Umbilical cord (tissue), 2 donors: ENCODE results near the gene LSAMP. TPM values are rescaled to one million over a fixed set of nuclear protein-coding genes. Genes with fewer than 3 reads are reported as not detected.
"Not testable (repeated sequence)": the region's sequence is repeated elsewhere in the genome, so short reads cannot be mapped to it uniquely, and the experiment has no call there.

Experiments used
- DNase-seq: peaks from one replicate; pipeline ENCODE4 v3.0.0-alpha.2; 2015; ENCODE audit warnings: low spot score
- total RNA-seq: library from RNA; depleted of rRNA; stranded (reverse); fragments of >200 nt; gene quantifications from one replicate; pipeline ENCODE4 v1.2.3, GENCODE V29; 2014; ENCODE audit warnings: low replicate concordance; ENCODE audit not compliant: insufficient read depth

The LSAMP gene
- total RNA-seq, 1 donor from 2014 or later: 20.5 TPM

DNA sequence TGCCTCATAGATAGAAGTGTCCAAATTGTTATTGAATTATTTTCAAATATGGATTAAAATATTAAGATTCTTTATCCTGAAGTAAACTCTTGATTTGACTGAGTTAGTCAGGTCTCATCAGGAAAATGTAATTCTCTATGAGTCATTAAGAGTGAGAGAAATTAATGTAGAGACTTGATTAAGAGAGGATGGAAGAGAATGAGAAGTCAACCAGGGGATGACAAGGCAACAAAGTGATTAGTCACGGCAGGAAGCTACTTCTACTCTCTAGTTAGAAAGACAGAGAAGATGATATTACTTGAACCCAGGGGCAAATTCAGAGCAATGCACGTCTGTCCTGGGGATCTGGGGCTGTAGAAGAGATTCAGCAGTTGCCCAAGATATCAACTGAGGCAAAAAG lies 202.5 kb downstream of the LSAMP start:
- DNase-seq: no peak

DNA sequence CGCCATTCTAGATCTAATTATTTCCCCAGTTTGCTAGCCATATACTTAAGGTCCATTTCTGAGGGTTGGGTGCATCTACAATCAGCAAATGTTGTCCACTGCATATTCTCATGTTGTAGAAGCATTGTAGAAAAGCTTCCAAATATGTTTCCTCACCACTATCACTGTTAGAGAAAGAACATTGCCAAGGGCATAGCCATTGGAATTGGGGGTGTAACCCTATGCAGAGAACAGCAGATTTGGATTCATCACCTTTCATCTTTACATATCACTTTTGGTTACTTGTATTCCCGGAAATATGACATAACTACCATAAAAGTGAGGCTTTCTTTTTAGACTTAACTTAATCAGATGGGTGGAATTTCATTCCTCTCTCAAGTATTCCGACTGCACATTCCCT lies 203.6 kb downstream of the LSAMP start:
- peak; percentile 44 for DNase-seq

DNA sequence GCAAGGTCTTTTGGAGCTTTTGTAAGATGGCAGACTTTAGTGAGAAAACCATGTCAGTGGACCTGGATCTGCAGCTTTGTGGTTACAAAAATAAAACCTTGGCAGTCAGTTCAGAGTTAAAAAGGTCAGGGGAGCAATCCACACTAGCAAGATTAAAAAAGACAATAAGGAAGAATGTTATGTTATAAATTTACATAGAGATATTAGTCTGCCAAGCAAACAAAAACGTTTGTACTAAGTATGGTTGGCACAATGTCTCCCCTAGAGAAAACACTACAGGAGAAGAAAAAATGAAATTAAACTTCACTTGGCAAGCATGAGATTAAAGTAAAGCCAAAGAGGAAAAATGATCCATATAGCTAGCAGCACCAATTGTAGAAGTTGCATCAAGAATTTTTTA lies 205.0 kb downstream of the LSAMP start:
- no peak for DNase-seq

DNA sequence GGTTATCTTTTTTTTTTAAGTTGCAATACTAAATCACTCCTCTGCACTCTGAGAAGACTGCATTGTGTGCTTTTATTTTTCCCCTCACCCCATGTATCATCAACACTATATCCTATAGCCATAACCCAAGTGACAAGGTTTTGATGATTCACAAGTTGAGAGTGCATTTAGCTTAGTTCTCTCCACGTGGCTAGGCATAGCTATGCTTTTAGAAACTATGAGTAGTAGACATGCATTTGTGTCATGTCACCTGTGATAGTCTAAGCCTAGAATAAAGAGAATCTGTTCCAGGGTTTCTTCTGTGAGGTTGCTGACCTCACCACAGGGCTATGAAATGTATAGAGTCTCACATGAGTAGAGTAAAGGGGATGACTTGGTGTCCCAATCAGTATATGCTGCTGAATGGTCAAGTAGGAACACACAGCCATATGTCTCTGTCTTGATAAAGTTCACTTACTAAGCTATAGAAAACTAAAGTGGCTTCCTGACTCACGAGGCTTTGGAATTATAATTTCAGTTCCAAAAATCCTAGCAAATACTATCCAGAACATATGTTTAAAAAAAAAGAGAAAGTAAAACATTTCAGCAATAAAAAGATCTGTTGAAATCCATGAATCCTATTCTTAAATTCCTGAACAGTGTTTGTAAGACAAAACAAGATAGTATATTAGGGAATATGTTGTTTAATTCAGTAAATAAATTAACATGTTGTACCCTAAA lies 206.3 kb downstream of the LSAMP start:
- peak; percentile 80 for DNase-seq

DNA sequence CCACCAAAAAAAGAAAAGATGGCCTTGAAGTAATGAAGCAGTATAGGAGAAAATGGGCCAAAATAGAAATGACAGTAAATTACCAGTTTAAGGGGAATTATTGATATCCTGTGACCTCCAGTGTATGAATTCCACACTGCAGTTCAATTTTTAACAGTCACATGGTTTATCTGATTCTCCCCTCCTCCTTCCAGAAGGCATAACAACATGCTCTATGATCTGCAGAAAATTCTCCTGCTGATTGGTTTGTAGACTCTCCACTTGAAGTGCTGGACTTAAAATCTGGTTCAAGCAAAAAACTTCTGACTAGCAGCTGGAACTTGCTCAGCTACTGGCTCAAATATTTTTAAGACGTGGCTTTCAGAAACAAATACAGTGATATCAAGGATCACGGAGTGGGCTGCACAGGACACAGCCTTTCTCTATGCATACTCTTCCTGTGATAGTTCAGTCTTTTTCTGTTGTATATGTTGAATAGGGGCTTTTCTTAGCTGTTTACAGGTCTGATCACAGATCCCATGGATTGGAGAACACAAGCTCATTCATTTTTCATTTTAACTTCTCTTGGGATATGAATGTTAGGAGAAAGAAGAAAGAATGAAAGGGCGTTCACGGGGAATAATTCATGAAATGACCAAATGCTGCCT lies 211.5 kb downstream of the LSAMP start:
- DNase-seq: peak; percentile 68

DNA sequence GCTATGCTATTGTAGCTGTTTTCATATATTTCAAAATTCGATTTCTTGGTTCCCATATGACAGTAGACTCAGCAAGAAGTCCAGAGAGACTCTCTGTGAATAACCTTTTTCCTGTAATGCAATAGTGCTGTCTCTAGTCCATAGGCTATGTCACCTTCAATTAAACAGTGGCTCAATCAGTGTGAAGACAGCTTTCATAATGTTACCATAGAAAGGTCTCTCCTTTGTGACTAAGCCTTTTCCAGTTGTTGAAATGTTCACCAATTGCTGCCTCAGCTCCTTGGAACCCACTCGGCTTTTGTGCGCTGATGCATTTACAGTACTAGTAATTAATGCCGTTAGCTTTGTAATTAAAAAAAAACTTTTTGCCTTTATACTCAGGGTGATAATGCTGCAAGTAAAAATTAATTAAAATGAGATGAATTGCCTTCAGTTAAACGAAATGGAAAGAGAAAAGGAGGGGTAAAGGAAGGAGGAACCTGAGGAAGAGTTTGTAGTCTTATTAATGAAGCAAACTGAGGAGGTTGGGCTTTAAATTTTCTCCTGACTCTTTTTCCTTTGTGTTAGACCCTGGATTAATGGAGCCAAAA lies 214.8 kb downstream of the LSAMP start:
- DNase-seq: no peak

DNA sequence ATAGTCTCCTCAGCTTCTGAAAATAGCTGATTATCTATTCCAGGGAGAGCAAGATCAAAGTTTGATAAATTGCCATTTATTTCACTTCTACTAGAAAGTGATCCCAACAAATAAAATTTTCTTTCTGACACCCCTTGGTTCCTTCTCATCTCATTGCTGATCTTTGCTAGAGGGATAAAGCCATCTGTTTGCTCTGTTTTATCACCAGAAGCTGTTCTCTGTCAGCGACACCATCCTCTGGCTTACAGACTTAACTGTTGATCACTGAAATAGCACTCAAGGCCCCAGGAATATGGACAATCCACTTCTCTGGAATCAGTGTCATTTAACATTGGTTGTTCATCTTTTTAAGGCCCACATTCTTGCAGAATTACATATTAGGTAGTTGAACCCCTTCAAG lies 219.0 kb downstream of the LSAMP start:
- peak; percentile 65 for DNase-seq

DNA sequence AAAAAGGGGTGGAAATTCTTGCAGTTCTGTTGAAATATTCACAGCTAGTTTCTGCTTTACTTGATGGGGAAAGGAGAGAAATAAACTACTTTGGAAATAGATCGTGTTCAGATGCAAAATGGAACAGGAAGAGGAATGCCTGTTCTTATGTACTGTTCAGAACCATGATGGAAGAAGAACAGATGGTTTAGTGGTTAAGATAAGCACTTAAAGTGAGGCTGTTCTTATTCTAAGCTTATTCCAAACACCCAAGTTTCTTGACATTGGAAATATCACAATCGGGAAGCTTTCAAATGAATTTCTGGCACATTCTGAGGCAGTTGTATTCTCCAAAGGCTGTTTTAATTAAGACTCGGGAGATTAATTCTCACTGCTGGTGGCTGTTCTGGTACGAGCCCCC lies 228.5 kb downstream of the LSAMP start:
- DNase-seq: peak; percentile 46

DNA sequence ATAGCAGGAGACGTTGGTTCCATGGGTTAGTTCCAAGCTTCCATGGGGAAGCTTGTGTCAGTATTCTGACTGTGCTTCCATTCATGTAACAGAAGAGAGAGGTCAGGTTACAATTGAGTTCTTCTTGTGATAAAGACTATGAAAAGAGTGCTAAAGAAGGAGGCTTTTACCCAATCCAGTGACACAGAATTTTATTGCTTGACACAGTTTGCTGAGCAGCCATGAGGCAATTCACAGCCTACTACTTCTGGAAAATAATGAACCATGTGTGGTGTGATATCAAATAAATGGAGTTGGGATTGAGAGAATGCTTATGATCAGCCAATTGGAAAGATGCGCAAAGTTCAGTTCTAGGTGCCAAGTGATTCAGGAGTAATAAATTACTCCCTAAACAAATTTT lies 233.4 kb downstream of the LSAMP start:
- no peak for DNase-seq

DNA sequence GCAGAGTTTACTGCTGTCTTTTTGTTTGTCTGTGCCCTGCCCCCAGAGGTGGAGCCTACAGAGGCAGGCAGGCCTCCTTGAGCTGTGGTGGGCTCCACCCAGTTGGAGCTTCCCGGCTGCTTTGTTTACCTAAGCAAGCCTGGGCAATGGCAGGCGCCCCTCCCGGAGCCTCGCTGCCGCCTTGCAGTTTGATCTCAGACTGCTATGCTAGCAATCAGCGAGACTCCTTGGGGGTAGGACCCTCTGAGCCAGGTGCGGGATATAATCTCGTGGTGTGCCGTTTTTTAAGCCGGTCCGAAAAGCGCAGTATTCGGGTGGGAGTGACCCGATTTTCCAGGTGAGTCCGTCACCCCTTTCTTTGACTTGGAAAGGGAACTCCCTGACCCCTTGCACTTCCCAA lies 236.5 kb downstream of the LSAMP start:
- not testable (repeated sequence) for DNase-seq

DNA sequence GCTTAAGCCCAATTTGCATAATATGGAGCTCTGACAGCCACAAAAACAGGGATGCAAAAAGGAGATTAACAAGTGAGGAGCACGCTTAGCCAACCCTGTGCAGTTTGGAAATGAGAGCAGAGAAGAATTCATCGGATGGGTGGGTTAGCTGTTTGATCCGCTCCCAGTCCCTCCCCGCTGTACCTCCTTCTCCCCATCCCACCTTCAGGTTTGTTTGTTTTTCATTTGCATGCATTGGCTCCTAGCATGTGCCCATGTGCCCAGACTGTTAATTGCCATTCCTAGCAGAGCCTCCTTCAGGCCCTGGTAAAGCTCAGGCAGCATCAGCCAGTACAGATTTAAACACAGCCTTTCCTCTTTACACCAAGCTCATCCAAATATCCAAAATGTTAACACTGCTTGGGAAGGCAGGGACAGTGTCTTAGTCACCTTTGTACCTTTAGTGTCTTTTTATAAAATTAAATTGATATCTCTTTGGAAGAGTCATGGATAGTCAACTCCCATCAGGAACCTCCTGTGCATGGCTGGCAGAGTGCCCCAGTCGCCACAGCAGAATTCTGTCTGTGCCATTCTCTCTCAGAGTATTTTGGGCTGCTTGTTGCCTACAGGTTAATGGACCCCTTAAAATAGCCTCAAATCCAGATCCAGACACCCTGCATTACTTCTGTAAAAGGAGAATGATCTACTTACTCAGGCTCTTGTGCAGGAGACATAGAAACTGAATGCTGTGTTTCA lies 244.2 kb downstream of the LSAMP start:
- DNase-seq: no peak

DNA sequence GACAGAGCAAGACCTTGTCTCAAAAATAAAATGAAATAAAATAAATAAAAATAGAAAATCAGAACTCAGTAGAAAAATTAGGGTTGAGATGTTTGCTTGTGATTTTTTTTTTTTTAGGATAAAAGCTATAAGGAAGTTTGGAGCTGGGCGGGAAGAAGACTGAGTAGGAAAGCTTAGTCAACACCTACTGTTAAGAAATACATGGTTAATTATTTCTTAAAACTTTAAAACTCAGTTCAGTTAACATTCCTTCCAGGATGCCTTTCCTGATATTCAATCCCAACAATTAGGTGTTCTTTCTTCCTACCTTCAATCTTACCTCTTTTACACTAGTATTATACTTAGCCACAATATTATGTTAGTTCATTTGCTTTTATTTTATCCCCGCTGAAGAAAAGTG lies 246.2 kb downstream of the LSAMP start:
- no peak for DNase-seq

DNA sequence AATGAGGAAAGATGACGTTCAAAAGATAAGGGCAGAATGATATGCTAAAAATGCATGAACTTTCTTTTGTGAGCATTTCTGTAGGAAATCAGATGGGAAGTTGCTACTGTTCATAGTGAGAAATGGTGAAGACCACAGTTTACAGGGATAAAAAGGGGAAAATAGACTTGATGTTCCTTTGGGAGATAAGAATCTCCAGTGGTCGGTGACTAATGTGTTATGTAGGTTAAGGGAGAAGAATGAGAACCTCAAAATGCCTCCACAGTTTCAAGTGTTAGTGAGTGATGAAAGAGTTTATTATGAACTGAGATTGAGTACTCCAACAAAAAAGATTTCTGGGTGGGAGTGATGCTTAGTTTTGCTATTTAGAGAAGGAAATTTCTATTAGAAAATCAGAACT lies 247.2 kb downstream of the LSAMP start:
- no peak for DNase-seq

DNA sequence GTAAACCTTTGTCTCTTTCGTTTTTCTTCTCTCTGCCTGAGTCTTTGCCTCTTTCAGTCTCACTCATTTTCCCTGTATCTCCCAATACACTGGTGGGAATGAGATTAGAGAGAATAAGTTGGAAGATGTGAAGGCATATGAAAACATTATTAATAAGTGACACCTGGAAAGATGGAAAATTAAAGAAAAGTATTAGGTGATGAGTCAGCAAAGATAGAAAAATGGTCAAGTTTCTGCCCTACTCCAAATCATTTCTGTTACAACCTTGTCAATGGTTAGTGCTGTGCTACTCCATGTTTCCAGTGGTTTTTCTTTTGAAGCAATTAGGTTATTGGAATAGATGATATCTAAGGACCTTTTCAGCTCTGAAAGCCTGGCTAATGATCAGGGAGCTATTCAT lies 252.8 kb downstream of the LSAMP start:
- DNase-seq: no peak

DNA sequence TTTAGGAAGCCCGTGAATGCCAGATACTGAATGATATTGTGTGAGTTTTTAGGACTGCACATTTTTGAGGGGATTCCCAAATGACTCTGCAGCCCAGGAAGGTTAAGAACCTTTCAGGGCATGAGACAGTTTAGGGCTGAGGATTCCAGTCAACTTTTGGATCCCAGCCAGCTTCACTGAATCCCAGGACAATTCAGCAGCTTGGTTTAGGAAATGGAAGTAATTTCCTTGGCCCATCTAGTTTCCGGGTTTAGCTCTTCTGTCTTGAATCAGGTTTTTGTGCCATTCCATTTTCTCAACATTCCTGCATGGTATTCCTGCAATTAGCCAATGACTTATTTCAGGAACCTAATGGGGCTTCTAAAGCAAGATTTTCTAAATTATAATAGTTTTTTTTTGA lies 253.9 kb downstream of the LSAMP start:
- DNase-seq: no peak

DNA sequence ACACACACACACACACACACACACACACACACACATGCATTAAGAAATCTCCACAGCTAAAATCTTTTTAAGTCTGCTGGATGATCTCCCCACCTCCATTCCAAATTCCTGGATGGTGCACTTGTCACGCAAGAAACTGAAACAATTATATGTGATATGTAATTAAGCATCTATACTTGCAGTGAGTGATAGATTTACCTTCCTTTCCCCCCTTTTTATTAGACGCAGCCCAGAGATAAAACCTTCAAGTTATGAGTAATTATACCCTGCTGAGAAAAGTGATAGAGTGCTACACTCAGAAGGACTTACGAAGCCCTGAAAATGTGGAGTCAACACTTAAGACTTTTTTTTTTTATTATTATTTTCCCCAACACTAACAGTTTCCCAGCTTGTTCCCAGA lies 255.2 kb downstream of the LSAMP start:
- no peak for DNase-seq

DNA sequence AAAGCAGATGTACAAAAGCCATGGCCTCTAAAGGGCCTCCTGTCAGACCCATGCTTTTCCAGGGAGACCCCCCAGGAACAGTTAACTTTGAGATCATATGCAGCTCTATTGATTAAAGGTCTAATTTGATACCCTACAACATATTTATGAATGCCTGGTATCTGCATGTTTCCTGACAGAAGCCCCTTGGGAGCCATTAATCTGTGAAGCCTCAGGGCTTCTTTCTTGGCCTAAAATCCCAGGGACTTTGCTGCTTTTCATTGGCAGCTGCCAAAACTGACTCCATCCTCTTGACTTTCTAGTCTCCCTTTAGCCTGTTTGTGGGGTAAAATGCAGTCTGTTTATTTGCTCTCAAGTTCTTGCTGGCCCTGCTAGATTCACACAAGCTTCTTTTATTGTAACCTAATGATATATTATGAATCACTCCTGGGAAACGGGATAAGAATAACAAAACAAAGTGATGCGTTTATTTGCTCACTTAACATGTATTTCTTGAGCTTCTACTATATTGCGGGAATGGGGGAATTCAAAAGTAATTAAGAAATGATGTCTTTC lies 257.0 kb downstream of the LSAMP start:
- DNase-seq: no peak

DNA sequence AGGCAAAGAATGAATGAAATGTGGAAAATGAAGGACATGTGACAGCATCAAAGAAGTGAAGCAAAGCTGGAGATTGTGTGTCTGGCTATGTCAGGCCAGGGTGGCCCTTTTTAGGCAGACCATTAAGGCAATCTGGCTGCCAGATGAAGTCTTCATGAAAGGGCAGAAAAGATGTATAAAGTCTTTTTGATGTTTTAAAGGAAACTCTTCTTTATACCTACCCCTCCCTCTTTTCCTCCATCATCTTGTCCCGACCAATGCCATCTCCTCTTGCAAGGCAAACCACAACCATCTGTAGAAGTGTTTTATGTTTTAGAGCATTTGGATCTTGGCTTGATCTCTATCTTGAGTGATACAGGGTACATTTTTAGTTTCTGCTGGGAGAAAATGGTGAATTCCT lies 259.2 kb downstream of the LSAMP start:
- peak; percentile 76 for DNase-seq

DNA sequence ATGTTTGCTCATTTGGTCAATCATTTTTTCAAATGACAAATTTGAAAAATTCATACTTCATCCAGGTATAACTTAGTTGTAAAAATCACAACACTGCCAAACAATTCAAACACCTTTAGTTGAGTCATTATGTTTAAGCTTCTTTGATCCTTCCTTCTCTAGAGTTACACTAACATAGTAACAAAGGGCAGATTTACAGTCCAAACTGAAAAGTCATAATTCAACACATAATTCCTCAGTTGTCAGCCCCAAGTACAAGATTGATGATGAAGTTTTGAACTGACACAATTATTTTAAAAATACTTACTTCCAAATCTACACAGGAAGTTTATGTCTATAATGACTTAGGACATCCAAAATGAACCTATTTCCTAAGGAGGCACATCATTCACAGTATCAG lies 264.1 kb downstream of the LSAMP start:
- no peak for DNase-seq

DNA sequence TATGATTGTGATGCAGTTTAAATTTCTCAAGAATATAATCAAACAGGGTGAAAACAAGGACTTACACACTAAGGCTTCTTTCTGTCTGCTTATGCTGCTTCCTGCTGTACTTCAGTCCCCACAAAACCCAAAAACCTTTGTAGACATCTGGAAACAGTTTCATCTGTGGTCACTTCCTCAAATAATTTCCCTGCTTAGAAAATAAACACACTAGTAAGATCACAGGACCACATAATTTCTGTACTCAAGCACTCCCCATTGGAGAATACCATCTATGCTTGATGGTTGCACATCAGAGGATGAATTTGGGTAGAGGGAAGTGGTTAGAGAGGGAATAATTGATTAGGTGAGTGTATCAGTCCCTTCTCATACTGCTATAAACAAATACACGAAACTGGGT lies 266.2 kb downstream of the LSAMP start:
- DNase-seq: peak; percentile 29

DNA sequence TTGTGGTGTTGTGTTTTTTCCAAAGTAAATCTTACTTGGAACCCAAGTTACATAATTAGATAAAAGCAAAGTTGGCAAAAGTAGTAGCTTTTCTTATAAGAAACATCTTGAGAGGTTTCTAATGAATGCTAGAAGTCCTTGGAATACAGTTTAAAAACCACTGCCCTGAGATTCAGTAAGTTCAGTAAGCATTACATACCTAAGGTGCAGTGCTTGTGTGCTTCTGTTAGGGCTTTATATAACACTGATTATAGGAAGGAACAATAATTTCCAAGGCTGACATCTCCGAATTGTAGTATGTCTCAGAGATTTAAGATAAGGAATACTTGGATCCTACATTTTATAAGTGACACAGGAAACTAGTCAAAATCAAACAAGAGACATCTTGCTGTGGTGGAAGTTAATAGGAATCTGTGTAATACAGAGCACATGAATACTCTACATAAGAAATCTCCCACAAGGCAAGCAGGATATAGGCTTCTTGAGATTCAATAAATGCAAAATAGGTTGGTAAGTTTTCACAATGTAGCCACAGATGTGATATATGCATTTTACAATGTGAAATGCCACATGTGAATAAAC lies 268.2 kb downstream of the LSAMP start:
- no peak for DNase-seq

DNA sequence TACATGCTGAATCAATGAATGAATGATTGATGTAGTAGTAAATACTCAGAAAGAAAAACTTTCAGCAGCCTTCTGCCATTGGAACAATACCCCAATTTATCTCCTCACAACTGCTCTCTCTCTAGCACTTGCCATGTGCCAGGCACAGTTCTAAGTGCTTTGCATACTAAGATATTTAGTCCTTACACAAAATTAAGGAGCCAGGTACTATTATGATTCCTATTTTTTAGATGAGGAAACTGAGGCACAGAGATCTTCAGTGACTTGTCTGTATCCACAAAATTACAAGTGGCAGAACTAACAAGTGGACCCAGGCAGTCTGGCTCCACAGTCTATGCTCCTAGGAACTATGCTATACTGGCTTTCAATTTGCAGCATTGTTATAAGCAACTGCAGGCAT lies 279.2 kb downstream of the LSAMP start:
- DNase-seq: no peak
